Measurements from ENCODE around the gene CEACAM8. TPM values are rescaled to one million over a fixed set of nuclear protein-coding genes. Genes with fewer than 3 reads are reported as not detected.
"Not testable (repeated sequence)": the region's sequence is repeated elsewhere in the genome, so short reads cannot be mapped to it uniquely, and the experiment has no call there.

Gene CEACAM8
- total RNA-seq, 1 donor from 2014 or later: not detected

DNA sequence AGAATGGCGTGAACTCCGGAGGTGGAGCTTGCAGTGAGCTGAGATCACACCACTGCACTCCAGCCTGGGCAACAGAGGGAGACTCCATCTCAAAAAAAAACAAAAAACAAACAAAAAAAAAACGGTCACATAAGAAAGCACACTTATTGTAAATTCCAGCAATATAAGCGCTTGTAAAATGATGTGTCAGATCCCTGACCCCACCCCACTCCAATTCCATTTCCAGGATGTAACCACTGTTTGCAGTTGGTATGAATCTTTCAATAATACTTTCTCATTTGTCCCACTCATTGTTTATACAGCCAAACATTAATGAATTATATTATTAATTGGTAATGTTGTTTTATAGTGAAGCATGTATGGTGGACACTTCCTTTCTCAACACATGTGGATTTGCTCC is 50.6 kb downstream of the CEACAM8 start:
- Histone ChIP-seq H3K36me3 (no peaks in the 10 kb centered on the region), H3K27ac (no peak overlapping the region), H3K27me3 (no peaks in the 10 kb centered on the region), H3K4me1 (no peaks in the 10 kb centered on the region), H3K4me3 (no peak overlapping the region), H3K9me3 (no peaks in the 10 kb centered on the region)
- DNase-seq (ENCODE audit: low spot score in 2 of 2): no peak
- no peak for TF ChIP-seq CTCF (IDR thresholded peaks at IDR 0.05)
- intact Hi-C loops (cut with DNase I): no loop called here

DNA sequence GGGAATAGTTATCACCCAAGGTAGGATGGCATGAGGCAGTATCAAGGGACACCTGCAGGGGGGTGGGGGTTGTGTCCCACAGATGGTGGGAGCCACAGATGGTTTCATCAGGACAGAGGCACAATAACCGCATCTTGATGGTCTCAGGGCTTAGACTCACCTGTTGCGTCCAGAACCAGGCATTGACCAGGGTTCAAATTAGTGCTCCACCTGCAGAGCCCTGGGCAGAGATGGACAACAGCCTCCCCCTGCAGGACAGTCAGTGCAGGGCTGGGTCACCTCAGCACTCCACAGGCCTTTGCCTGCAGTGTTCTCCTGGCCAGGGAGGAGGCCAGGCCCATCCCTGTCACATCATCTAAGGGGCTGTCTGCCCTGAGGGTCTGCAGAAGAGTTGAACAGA is 51.9 kb downstream of the CEACAM8 start:
- no peaks in the 10 kb centered on the region for H3K9me3 ChIP-seq
- H3K4me3 ChIP-seq: no peak overlapping the region
- DNase-seq (ENCODE audit: low spot score in 2 of 2): no peak
- H3K4me1 ChIP-seq: no peaks in the 10 kb centered on the region
- H3K36me3 ChIP-seq: no peaks in the 10 kb centered on the region
- H3K27ac ChIP-seq: no peak overlapping the region
- intact Hi-C loops (cut with DNase I): no loop called here
- no peak for TF ChIP-seq CTCF (IDR thresholded peaks at IDR 0.05)
- H3K27me3 ChIP-seq: no peaks in the 10 kb centered on the region

DNA sequence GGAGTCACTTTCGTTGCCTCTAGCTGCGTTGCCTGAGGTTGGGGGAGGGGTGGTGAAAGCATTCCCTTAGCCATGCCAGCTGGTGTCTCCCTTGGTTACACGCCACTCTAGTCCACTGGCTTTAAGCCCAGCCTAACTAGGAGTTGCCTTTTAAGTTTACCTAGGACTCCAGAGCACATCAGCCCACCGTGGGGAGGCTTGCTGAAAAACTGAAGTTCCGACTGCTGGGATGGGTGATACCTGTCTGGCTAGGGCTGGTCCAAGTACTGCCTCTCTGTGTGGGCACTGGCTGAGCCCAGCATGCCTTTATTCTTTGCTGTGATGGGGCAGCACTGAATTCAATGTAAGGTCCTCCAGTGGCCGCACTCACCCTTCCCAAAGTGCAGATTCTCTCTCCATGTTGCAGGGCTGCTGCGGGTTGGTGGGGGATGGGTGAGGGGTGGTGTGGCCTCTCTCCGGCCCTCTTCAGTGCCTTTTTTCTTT is 54.6 kb downstream of the CEACAM8 start:
- H3K9me3 ChIP-seq: no peaks in the 10 kb centered on the region
- no peaks in the 10 kb centered on the region for H3K36me3 ChIP-seq
- DNase-seq (ENCODE audit: low spot score in 2 of 2): peak in 1 of 2 donors; percentile 11
- H3K4me3 ChIP-seq: no peak overlapping the region
- intact Hi-C loops (cut with DNase I): no loop called here
- no peaks in the 10 kb centered on the region for H3K27me3 ChIP-seq
- H3K27ac ChIP-seq: no peak overlapping the region
- no peaks in the 10 kb centered on the region for H3K4me1 ChIP-seq
- TF ChIP-seq CTCF (IDR thresholded peaks at IDR 0.05): no peak

DNA sequence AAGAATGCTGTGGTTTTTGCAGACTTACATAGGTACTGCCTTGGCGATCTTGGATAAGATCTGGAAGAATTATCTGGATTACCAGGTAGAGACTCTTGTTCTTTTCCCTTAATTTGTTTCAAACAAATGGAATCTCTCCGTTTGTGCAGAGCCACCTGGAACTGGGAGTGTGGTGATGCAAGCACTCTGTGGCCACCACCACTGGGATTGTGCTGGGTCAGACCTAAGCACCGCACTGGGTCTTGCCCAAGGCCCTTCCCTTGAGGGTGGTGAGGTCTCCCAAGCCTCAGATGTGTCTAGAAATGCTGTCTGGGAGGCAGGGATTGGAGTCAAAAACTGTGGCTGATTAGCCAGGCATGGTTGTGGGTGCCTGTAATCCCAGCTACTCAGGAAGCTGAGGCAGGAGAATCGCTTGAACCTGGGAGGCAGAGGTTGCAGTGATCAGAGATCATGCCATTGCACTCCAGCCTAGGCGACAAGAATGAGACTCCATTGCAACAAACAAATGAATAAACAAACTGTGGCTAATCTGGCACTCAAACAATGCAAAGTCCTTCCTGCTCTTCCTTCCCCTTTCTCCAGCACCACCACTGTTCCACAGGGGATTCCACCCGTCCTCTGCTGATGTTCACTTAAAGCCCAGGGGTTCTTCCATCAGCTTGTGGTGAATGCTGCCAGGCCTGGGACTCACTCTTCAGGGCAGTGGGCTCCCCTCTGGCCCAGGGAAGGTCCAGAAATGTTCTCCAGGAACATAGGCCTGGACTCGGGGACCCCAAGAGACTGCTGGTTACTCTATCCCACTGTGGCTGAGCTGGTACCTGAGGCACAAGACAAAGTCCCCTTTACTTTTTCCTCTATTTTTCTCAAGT is 55.6 kb downstream of the CEACAM8 start:
- DNase-seq (ENCODE audit: low spot score in 2 of 2): peak in 1 of 2 donors; percentile 24
- no peaks in the 10 kb centered on the region for H3K27me3 ChIP-seq
- H3K4me1 ChIP-seq: no peaks in the 10 kb centered on the region
- intact Hi-C loops (cut with DNase I): no loop called here
- no peak overlapping the region for H3K27ac ChIP-seq
- H3K36me3 ChIP-seq: no peaks in the 10 kb centered on the region
- H3K9me3 ChIP-seq: no peaks in the 10 kb centered on the region
- no peak for TF ChIP-seq CTCF (IDR thresholded peaks at IDR 0.05)
- H3K4me3 ChIP-seq: no peak overlapping the region

DNA sequence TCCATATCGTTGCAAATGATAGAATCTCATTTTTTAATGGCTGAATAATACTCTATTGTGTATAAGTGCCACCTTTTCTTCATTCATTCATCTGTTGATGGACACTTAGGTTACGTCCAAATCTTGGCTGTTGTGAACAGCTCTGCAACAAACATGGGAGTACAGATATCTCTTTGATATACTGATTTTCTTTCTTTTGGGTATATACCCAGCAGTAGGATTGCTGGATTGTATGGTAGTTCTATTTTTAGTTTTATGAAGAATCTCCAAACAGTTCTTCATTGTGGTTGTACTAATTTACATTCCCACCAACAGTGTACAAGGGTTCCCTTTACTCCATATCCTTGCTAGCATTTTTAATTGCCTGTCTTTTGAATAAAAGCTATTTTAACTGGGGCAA is 59.4 kb downstream of the CEACAM8 start:
- H3K4me3 ChIP-seq; intact Hi-C loops (cut with DNase I); H3K9me3 ChIP-seq; H3K27ac ChIP-seq; H3K4me1 ChIP-seq; H3K36me3 ChIP-seq; DNase-seq (ENCODE audit: low spot score in 2 of 2); H3K27me3 ChIP-seq: not testable (repeated sequence)

GRCh38 chr19:42534391-42534790 is 60.3 kb downstream of the CEACAM8 start:
- Histone ChIP-seq H3K36me3 (no peaks in the 10 kb centered on the region), H3K9me3 (no peaks in the 10 kb centered on the region), H3K4me3 (no peak overlapping the region), H3K27ac (no peak overlapping the region), H3K4me1 (no peaks in the 10 kb centered on the region), H3K27me3 (no peaks in the 10 kb centered on the region)
- intact Hi-C loops (cut with DNase I): no loop called here
- no peak for TF ChIP-seq CTCF (IDR thresholded peaks at IDR 0.05)
- no peak for DNase-seq (ENCODE audit: low spot score in 2 of 2)

All from ascending aorta (tissue), 2 donors.